Chondrocyte (in vitro differentiated cells): Measurements from ENCODE around the gene GAD2. TPM values are rescaled to one million over a fixed set of nuclear protein-coding genes. Genes with fewer than 3 reads are reported as not detected.

ENCODE experiments used
- DNase-seq: peaks from one replicate; pipeline ENCODE4 v3.0.0; 2021; ENCODE audit warnings: mixed read lengths, low spot score
- H3K27ac Mint-ChIP-seq: one replicate; pipeline ENCODE4 v1.8.0; 2021; ENCODE audit warnings: mild to moderate bottlenecking, moderate library complexity, mixed read lengths; ENCODE audit not compliant: unreplicated experiment
- H3K27me3 Mint-ChIP-seq: 2 replicates; pipeline ENCODE4 v1.8.0; 2021; ENCODE audit warnings: low read depth, mixed read lengths
- H3K36me3 Mint-ChIP-seq: 2 replicates; pipeline ENCODE4 v1.8.0; 2021; ENCODE audit warnings: low read depth, mixed read lengths
- H3K4me1 Mint-ChIP-seq: 2 replicates; pipeline ENCODE4 v1.8.0; 2021; ENCODE audit warnings: low read depth, mild to moderate bottlenecking, mixed read lengths
- H3K4me3 Mint-ChIP-seq: one replicate; pipeline ENCODE4 v1.8.0; 2021; ENCODE audit warnings: mild to moderate bottlenecking, moderate library complexity, mixed read lengths; ENCODE audit not compliant: unreplicated experiment
- H3K9me3 Mint-ChIP-seq: 2 replicates; pipeline ENCODE4 v1.8.0; 2021; ENCODE audit warnings: low read depth, mixed read lengths
- total RNA-seq: library from RNA; stranded (reverse); gene quantifications from 3 replicates; pipeline ENCODE4 v1.2.1, GENCODE V29; 2021
- TF ChIP-seq, protein P1 (sequence below): fragments of 200-600 bp; sonication (generic); IDR thresholded peaks from 2 replicates; pipeline ENCODE4 v1.5.0; 2021; ENCODE audit warnings: antibody characterized with exemption, mild to moderate bottlenecking, moderate library complexity

The GAD2 gene
- total RNA-seq, 1 donor from 2014 or later, result not detected

DNA sequence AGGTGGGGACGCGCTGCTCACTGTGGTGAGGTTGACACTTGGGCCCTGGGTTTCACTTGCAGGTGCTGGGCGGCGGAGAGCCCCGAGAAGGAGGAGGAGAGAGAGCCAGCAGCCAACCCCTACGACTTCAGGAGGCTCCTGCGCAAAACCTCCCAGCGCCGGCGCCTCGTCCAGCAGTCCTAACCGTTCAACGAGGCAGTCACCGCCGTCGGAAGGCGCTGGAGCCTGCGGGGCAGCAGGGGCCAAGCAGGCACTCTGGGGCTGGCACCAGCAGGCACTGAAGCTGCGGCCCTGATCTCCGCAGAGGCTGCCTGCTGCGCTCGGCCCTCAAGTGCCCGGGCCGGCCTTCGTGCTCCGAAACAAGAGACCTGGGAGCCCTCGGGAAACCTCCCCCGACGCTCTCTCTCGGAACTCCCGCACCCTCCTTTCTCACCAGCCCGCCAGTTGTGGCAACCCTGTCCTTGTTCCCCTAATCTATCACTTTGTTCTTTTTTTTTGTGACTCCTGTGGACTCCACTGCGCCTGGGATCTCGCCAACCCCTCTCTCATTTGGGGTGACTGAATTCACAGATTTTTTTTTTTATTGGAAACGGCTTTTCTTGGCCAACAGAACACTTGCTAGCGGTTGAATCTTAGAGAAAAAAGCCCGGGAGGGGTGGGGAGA lies 4.7 kb upstream of the GAD2 start:
- Mint-ChIP-seq H3K9me3 (no peaks in the 10 kb centered on the region), H3K27ac (no peak overlapping the region), H3K36me3 (no peaks in the 10 kb centered on the region), H3K4me3 (no peak overlapping the region), H3K4me1 (peaks cover 19% of the 10 kb centered on the region), H3K27me3 (peaks cover 46% of the 10 kb centered on the region)
- TF ChIP-seq, protein P1, sequence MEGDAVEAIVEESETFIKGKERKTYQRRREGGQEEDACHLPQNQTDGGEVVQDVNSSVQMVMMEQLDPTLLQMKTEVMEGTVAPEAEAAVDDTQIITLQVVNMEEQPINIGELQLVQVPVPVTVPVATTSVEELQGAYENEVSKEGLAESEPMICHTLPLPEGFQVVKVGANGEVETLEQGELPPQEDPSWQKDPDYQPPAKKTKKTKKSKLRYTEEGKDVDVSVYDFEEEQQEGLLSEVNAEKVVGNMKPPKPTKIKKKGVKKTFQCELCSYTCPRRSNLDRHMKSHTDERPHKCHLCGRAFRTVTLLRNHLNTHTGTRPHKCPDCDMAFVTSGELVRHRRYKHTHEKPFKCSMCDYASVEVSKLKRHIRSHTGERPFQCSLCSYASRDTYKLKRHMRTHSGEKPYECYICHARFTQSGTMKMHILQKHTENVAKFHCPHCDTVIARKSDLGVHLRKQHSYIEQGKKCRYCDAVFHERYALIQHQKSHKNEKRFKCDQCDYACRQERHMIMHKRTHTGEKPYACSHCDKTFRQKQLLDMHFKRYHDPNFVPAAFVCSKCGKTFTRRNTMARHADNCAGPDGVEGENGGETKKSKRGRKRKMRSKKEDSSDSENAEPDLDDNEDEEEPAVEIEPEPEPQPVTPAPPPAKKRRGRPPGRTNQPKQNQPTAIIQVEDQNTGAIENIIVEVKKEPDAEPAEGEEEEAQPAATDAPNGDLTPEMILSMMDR, result no peak
- DNase-seq, result no peak

DNA sequence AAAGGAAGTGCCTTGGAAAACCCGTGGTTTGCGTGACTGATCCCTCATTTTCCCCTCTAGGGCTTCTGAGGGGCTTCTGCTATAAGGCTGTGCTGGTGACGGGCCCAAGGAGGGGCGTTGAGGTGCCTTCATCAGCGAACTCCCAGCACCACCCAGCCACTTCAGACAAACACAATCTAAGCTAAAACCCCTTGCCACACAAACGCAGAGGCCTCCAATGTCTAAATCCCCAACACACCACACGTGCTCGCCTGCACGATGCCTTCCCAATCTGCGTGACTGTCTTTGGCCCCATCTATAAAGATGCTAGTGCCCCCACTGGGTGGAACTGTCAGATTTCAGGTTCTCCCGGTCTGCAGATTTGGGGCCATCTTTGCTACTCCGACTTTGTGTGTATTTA lies 4.1 kb upstream of the GAD2 start:
- Mint-ChIP-seq H3K27ac (no peak overlapping the region), H3K27me3 (peaks cover 52% of the 10 kb centered on the region), H3K36me3 (no peaks in the 10 kb centered on the region), H3K4me1 (peaks cover 22% of the 10 kb centered on the region), H3K4me3 (no peak overlapping the region), H3K9me3 (no peaks in the 10 kb centered on the region)
- DNase-seq, result no peak
- TF ChIP-seq, protein P1, result no peak

DNA sequence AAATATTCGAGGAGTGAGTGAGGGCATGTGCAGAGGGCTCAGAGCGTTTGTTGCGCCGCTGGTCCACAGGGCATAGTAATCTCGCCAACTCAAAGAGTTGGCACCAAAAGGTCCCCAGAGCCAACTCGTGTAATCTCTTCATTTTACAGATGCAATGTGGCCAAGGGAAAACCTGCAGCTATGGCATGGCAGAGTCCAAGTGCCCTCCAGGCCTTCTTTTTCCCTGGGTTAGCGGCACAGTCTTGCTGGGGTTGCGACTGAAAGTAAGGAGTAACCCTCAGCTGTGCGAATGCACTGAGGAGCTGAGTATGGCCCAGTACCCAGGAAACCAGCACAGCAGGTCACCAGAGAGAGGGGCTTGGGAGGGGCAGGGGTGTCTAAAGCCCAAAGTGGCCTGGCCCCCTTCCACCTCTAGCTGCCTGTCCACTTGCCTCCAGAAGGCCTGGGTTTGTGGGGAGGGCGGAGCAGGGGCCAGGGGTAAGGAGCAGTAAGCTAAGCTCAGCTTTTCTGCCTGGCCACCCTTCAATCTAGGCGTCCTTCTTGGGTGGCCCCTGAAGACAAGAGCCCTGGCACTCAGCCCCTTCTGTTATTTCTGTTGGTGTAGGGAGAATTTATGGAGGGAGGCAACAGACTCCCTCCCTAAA lies 3.3 kb upstream of the GAD2 start:
- Mint-ChIP-seq H3K4me3 (no peak overlapping the region), H3K27me3 (peaks cover 55% of the 10 kb centered on the region), H3K9me3 (no peaks in the 10 kb centered on the region), H3K4me1 (peaks cover 22% of the 10 kb centered on the region), H3K36me3 (no peaks in the 10 kb centered on the region), H3K27ac (no peak overlapping the region)
- no peak for DNase-seq
- TF ChIP-seq, protein P1, result no peak

DNA sequence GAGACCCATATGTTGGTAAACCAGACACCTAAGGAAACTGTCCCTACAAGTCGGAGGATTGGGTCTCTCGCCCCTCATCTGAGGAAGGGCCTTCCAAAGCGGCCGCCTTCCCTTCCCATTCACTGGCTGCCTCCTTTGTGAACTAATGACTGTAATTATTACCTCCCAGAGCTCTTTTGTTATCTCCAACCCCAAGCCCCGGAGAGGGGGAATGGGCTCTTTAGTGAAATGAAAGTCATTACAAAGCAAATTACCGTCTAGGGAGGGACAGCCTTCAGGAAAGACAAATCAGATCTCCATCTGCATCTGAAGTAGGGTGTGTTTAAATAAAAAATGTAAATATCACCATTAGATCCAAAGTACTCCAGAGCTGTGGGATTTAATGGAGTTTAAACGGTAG lies 2.6 kb upstream of the GAD2 start:
- TF ChIP-seq, protein P1, result no peak
- DNase-seq, result no peak
- peaks cover 22% of the 10 kb centered on the region for H3K4me1 Mint-ChIP-seq
- no peak overlapping the region for H3K27ac Mint-ChIP-seq
- no peaks in the 10 kb centered on the region for H3K9me3 Mint-ChIP-seq
- no peak overlapping the region for H3K4me3 Mint-ChIP-seq
- peaks cover 62% of the 10 kb centered on the region for H3K27me3 Mint-ChIP-seq
- peaks cover 1% of the 10 kb centered on the region for H3K36me3 Mint-ChIP-seq

DNA sequence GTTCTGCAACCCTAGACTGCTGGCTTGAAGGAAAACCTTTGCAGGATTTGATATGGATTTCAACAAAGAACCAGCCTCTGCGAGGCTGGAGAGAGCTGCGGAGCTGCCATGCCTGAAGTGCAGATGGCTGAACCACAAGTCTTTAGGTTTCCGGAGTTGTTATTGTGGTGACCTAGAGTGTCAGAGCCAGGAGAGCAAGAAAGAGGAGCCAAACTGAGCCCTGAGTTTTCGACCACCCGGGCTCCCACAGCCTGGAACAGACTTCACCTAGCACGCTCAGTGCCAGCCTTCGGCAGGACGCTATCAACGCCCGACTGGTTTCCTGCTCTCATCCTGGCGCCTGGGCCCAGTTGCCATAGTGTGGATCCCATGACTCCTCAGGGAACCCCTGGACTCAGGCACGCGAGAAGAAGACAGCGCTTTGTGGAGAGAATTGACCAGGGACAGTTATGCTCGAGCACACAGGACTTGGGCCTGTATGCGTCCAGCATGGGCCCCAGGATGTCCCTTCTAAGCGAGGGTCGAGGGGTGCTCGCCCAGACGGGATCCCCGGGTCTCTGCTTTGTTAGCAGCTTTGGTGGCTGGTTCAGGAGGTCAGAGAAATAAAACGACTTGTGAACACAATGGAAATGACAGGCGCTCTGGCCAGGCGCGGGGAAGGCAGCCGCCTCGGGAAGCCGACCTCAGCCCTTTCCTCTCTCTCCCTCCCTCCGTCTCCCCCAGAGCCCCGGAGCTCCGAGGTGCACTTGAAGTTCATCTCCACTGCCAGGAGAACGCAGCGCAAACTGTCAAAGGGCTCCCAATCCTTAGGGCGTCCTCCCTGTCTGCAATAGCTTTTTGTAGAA lies 1.8 kb upstream of the GAD2 start:
- peaks cover 68% of the 10 kb centered on the region for H3K27me3 Mint-ChIP-seq
- no peak overlapping the region for H3K4me3 Mint-ChIP-seq
- no peak for DNase-seq
- H3K9me3 Mint-ChIP-seq, result no peaks in the 10 kb centered on the region
- H3K27ac Mint-ChIP-seq, result no peak overlapping the region
- TF ChIP-seq, protein P1, result no peak
- H3K36me3 Mint-ChIP-seq, result peaks cover 1% of the 10 kb centered on the region
- peaks cover 22% of the 10 kb centered on the region for H3K4me1 Mint-ChIP-seq
